ENCODE results near the gene SLC25A14. TPM values are rescaled to one million over a fixed set of nuclear protein-coding genes. Genes with fewer than 3 reads are reported as not detected.
A peak's percentile ranks its signal among the peaks of the same experiment; 100 is the strongest.

Gene SLC25A14
- total and polyA plus RNA-seq, 10 of the 15 experiments (the other 5 are each of a cell fraction or from before 2014, with no cell fraction given) = 7.6 to 17.0 (median 14.0) TPM

GRCh38 chrX:130401415-130402207, 61.9 kb downstream of the SLC25A14 start, which contains the start of gene RBMX2:
RBMX2 (plus strand) TSS chrX:130401987; CDS start chrX:130402033, 46 bp downstream.
- H3K4me2 ChIP-seq (ENCODE audit: control insufficient read depth, insufficient read depth) = peak within 1 kb of the TSS; percentile 77
- 27% methylated on average over 43 of the region's 47 CpGs for WGBS (ENCODE audit: insufficient coverage, insufficient replicate concordance, low lambda C conversion rate, missing lambda C conversion rate)
- ChIA-PET CTCF (interaction anchor here (0.7 kb wide), 1 partner anchor 17 kb away, joined by 3 read pairs; no protein-coding TSS in a partner anchor), SMC1A (ENCODE audit: uncharacterized antibody, unreplicated experiment) (no interaction called here), RAD21 (ENCODE audit: unreplicated experiment) (no interaction called here), POLR2A (interaction anchor here (0.6 to 1.3 kb wide), 3 partner anchors 12 to 502 kb away, joined by 3 to 6 read pairs (median 5); partner anchors contain the start of gene ENOX2)
- no peaks in the 10 kb centered on the region for H3K9me3 ChIP-seq (replicated peaks; ENCODE audit: control insufficient read depth, insufficient read depth, low read length)
- in situ Hi-C loops (cut with MboI) = no loop called here
- DNase-seq (ENCODE audit: low read depth, low spot score) = peak; percentile 17
- no peaks in the 10 kb centered on the region for H4K20me1 ChIP-seq (ENCODE audit: control insufficient read depth, insufficient read depth)
- peak within 1 kb of the TSS; percentile 78 for H3K9ac ChIP-seq (ENCODE audit: control insufficient read depth, insufficient read depth, low read length)
- intact Hi-C loops (cut with micrococcal nuclease; ENCODE audit: unreplicated experiment) = no loop called here
- ATAC-seq = peak; percentile 97
- no peaks in the 10 kb centered on the region for H3K4me1 ChIP-seq (ENCODE audit: control insufficient read depth, insufficient read depth, low read length)
- H3K4me3 ChIP-seq = peak within 1 kb of the TSS; percentile 69
- H3K36me3 ChIP-seq (ENCODE audit: control insufficient read depth in 2 of 2, insufficient read depth in 2 of 2, low read length in 1 of 2) = 0 out of 4 replicates have a peak, but pooled peaks cover 0 to 2% of the 10 kb centered on the region in 2 experiments
- no peaks in the 10 kb centered on the region for H3K27me3 ChIP-seq (replicated peaks in 1 of 2; ENCODE audit: control insufficient read depth in 2 of 2, insufficient read depth in 2 of 2, low read length in 1 of 2)
- peaks cover 10% of the 10 kb centered on the region for H3K79me2 ChIP-seq (ENCODE audit: control insufficient read depth, insufficient read depth, low read length)
- BruUV-seq (replicated peaks) = TSS peak; percentile 85
- FAIRE-seq = peak; percentile 49
- H3K27ac ChIP-seq (ENCODE audit: control insufficient read depth, insufficient read depth) = peak within 1 kb of the TSS; percentile 80
- H2AFZ ChIP-seq (ENCODE audit: control insufficient read depth, low read depth, low read length) = peak within 1 kb of the TSS; percentile 93
- TF ChIP-seq POLR2AphosphoS5 (IDR thresholded peaks at IDR 0.05; ENCODE audit: low read length) (peak; percentile 65; the same call in 1 of the 2 replicates), GABPA (IDR thresholded peaks at IDR 0.05; ENCODE audit: low read depth) (peak; percentile 39; the same call in 1 of the 2 replicates), RUNX3 (IDR thresholded peaks at IDR 0.05; ENCODE audit: low read length) (peak; percentile 84), LARP7 (IDR thresholded peaks at IDR 0.05) (0 out of 2 replicates have a peak, but pooled peaks have one; percentile 28), RFX5 (IDR thresholded peaks at IDR 0.05; ENCODE audit: low read depth, low read length) (no peak), SMAD5 (IDR thresholded peaks at IDR 0.05; ENCODE audit: low read depth) (peak; percentile 72; the same call in 1 of the 2 replicates), NR2F1 (conservative IDR thresholded peaks at IDR 0.05) (peak; percentile 54; the same call in 1 of the 2 replicates), POLR2A (IDR thresholded peaks at IDR 0.05; ENCODE audit: low read depth, low read length) (peak; percentile 72), IKZF1 (conservative IDR thresholded peaks at IDR 0.05) (peak; percentile 71), STAT1 (conservative IDR thresholded peaks at IDR 0.05) (no peak), NRF1 (conservative IDR thresholded peaks at IDR 0.05; ENCODE audit: low read depth, low read length) (peak; percentile 69), PML (IDR thresholded peaks at IDR 0.05; ENCODE audit: low read length) (peak; percentile 81; the same call in 1 of the 2 replicates), NR2C1 (IDR thresholded peaks at IDR 0.05) (peak; percentile 87), HDAC2 (IDR thresholded peaks at IDR 0.05) (no peak), NR2C2 (IDR thresholded peaks at IDR 0.05; ENCODE audit: borderline replicate concordance, control insufficient read depth, insufficient read length, low read depth) (no peak), EGR1 (IDR thresholded peaks at IDR 0.05; ENCODE audit: borderline replicate concordance in 1 of 2, low read depth in 2 of 2, low read length in 2 of 2) (no peak), POLR2AphosphoS2 (IDR thresholded peaks at IDR 0.05; ENCODE audit: low read depth, low read length) (peak; percentile 71; the same call in 1 of the 2 replicates), NFYB (IDR thresholded peaks at IDR 0.05; ENCODE audit: insufficient read depth, low read depth, low read length) (0 out of 2 replicates have a peak, but pooled peaks have one; percentile 37)
- TF ChIP-seq, protein P1, sequence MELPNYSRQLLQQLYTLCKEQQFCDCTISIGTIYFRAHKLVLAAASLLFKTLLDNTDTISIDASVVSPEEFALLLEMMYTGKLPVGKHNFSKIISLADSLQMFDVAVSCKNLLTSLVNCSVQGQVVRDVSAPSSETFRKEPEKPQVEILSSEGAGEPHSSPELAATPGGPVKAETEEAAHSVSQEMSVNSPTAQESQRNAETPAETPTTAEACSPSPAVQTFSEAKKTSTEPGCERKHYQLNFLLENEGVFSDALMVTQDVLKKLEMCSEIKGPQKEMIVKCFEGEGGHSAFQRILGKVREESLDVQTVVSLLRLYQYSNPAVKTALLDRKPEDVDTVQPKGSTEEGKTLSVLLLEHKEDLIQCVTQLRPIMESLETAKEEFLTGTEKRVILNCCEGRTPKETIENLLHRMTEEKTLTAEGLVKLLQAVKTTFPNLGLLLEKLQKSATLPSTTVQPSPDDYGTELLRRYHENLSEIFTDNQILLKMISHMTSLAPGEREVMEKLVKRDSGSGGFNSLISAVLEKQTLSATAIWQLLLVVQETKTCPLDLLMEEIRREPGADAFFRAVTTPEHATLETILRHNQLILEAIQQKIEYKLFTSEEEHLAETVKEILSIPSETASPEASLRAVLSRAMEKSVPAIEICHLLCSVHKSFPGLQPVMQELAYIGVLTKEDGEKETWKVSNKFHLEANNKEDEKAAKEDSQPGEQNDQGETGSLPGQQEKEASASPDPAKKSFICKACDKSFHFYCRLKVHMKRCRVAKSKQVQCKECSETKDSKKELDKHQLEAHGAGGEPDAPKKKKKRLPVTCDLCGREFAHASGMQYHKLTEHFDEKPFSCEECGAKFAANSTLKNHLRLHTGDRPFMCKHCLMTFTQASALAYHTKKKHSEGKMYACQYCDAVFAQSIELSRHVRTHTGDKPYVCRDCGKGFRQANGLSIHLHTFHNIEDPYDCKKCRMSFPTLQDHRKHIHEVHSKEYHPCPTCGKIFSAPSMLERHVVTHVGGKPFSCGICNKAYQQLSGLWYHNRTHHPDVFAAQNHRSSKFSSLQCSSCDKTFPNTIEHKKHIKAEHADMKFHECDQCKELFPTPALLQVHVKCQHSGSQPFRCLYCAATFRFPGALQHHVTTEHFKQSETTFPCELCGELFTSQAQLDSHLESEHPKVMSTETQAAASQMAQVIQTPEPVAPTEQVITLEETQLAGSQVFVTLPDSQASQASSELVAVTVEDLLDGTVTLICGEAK (IDR thresholded peaks at IDR 0.05; ENCODE audit: borderline replicate concordance) = peak; percentile 41; the same call in 1 of the 2 replicates
- TF ChIP-seq, protein P2, sequence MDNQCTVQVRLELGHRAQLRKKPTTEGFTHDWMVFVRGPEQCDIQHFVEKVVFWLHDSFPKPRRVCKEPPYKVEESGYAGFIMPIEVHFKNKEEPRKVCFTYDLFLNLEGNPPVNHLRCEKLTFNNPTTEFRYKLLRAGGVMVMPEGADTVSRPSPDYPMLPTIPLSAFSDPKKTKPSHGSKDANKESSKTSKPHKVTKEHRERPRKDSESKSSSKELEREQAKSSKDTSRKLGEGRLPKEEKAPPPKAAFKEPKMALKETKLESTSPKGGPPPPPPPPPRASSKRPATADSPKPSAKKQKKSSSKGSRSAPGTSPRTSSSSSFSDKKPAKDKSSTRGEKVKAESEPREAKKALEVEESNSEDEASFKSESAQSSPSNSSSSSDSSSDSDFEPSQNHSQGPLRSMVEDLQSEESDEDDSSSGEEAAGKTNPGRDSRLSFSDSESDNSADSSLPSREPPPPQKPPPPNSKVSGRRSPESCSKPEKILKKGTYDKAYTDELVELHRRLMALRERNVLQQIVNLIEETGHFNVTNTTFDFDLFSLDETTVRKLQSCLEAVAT (IDR thresholded peaks at IDR 0.05) = 0 out of 2 replicates have a peak, but pooled peaks have one; percentile 40

Measured in GM12878 (cell line).